HG03066 (cell line): ENCODE results near the gene RNF146.
"Not testable (repeated sequence)": the region's sequence is repeated elsewhere in the genome, so short reads cannot be mapped to it uniquely, and the experiment has no call there.

Experiments used
- ATAC-seq: cut with Tn5 transposase; IDR thresholded peaks from one replicate; pipeline ENCODE4 v1.9.1; 2021; ENCODE audit warnings: low read depth; ENCODE audit not compliant: unreplicated experiment

Gene RNF146

GRCh38 chr6:127279815-127280214, 13.2 kb downstream of the RNF146 start:
- ATAC-seq = no peak

GRCh38 chr6:127282184-127282583, 15.5 kb downstream of the RNF146 start:
- no peak for ATAC-seq

GRCh38 chr6:127288705-127289104, 22.0 kb downstream of the RNF146 start:
- no peak for ATAC-seq

GRCh38 chr6:127289934-127290333, 23.3 kb downstream of the RNF146 start:
- no peak for ATAC-seq

- ATAC-seq = peak; percentile 31
Observed at GRCh38 chr6:127290391-127291265, 24.0 kb downstream of the RNF146 start.

- peak; percentile 84 for ATAC-seq
Observed at GRCh38 chr6:127291495-127291894, 24.8 kb downstream of the RNF146 start.

GRCh38 chr6:127297502-127298070, 30.9 kb downstream of the RNF146 start:
- no peak for ATAC-seq

GRCh38 chr6:127298475-127298874, 31.8 kb downstream of the RNF146 start:
- ATAC-seq = no peak

GRCh38 chr6:127299522-127300240, 33.0 kb downstream of the RNF146 start:
- no peak for ATAC-seq

- ATAC-seq = no peak
Observed at GRCh38 chr6:127300411-127300810, 33.7 kb downstream of the RNF146 start.

GRCh38 chr6:127301199-127301700, 34.6 kb downstream of the RNF146 start:
- ATAC-seq = no peak

GRCh38 chr6:127302728-127303660, 36.3 kb downstream of the RNF146 start:
- peak; percentile 68 for ATAC-seq

GRCh38 chr6:127303917-127304316, 37.3 kb downstream of the RNF146 start:
- ATAC-seq = no peak

- no peak for ATAC-seq
Observed at GRCh38 chr6:127305741-127306140, 39.1 kb downstream of the RNF146 start.

- ATAC-seq = no peak
Observed at GRCh38 chr6:127317388-127318128, 50.9 kb downstream of the RNF146 start.

GRCh38 chr6:127319686-127320085, 53.0 kb downstream of the RNF146 start:
- no peak for ATAC-seq

GRCh38 chr6:127328043-127328609, 61.5 kb downstream of the RNF146 start:
- ATAC-seq = no peak

GRCh38 chr6:127331256-127331655, 64.6 kb downstream of the RNF146 start:
- not testable (repeated sequence) for ATAC-seq

GRCh38 chr6:127332383-127332961, 65.8 kb downstream of the RNF146 start:
- no peak for ATAC-seq
